T47D (cell line): ENCODE measurements around the gene SLC66A3.

Experiments
- DNase-seq, 2 experiments: peaks; one replicate each; pipeline versions ENCODE4 v3.0.0 to v3.0.0-alpha.2; 2011 to 2012; ENCODE audit warnings: low read depth in 1 of 2, low spot score in 1 of 2
- JUND ChIP-seq: IDR thresholded peaks from 2 replicates; pipeline ENCODE4 v1.6.1; 2012; ENCODE audit warnings: low read depth
- in situ Hi-C: cut with HindIII; loops from 2 replicates; pipeline ENCODE4 v1.10.0; 2016; ENCODE audit warnings: low sequenced_read_pairs, low pct_unique_long_range_greater_than_20kb

SLC66A3 gene

DNA sequence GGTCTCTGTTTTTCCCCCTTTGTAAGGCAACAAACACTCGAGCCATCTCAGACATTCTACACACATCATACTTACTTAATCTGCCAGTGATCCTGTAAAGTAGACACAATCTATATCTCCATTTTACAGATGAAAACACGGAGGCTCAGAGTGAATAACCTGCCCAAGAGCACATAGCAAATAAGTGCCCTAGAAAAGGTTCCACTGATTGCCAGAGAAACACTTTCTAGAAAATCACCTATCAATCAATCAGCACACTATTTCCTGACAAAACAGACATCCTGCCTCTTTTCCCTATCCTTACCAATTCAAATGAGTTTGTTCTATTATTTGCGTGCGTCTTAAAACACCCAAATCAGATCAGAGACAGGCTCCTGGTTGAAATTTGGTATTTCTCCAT, 23.9 kb downstream of the SLC66A3 start:
- no peak for DNase-seq
- in situ Hi-C loops = no loop called here
- no peak for TF ChIP-seq JUND

DNA sequence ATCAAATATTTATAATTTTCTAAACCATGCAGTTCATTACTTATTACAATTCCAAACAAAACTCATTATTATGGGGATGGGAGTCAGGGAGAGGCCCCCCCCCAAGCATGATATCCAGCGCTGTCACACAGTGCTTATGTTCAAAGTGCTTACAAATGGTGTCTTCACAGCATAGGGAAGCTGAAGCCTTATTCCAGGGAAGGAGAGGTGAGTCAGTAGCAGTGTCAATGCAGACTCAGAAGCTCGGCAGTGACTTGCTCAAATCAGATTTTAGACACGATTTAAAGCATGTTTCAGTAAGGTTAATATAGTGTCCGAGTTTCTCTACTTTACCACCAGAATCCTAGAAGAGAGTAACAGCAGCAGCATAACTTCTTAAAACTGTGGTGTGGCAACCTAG, 24.6 kb downstream of the SLC66A3 start:
- in situ Hi-C loops = no loop called here
- DNase-seq = no peak
- TF ChIP-seq JUND = no peak

DNA sequence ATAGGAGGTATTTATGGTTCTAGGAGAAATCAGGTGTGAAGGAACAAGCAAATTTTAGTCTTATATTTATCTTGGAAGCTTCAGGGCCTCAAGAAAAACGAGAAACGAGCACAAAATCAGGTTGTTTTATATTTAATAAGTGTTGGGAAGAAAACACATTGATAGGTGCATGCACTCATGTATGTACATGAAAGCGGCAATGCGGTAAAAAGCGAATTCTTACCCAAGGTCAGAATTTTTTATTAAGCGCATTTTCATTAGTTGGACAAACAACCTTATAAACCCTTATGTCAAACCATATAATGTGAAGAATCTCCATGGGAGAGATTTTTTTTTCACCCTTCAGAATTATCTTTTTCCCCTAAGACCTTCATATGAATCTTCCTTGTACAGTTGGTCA, 25.4 kb downstream of the SLC66A3 start:
- in situ Hi-C loops = no loop called here
- no peak for DNase-seq
- no peak for TF ChIP-seq JUND

DNA sequence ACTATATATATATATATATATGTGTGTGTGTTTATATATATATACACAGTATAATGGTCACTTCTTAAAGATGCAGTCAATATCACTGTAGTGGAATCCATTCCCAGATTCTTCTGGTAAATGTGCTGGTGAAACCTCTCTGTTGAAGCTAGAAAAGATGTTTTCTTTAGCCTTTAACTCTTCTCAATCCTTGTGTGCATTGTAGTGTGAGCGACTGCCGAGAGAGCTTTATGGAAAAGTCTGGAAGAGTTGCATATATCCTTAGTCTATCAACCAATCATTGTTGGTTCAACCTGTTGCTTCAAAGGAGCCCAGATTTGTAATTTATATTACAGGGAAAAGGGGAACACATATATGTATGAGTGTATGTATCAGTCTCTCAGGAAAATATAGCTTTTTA, 27.7 kb downstream of the SLC66A3 start:
- TF ChIP-seq JUND = no peak
- in situ Hi-C loops = no loop called here
- DNase-seq = no peak

DNA sequence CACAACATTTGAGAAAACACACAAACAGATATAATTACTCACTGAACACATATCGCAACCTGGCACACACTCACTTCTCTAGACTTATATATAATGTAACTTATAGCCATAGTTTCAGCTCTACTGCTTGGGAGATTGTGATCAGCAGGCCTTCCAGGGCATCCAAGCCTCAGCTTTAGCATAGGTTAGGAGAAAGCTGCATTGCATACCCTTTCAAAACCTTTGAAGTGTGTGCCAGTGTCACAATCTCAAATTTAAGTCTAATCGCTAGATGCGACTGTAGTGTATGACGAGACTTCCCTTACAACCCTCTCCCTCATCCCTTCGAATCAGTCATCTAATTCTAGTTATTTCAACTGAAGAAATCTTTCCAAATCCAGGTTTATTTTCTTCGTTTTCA, 30.9 kb downstream of the SLC66A3 start:
- DNase-seq = no peak
- in situ Hi-C loops = no loop called here
- no peak for TF ChIP-seq JUND

DNA sequence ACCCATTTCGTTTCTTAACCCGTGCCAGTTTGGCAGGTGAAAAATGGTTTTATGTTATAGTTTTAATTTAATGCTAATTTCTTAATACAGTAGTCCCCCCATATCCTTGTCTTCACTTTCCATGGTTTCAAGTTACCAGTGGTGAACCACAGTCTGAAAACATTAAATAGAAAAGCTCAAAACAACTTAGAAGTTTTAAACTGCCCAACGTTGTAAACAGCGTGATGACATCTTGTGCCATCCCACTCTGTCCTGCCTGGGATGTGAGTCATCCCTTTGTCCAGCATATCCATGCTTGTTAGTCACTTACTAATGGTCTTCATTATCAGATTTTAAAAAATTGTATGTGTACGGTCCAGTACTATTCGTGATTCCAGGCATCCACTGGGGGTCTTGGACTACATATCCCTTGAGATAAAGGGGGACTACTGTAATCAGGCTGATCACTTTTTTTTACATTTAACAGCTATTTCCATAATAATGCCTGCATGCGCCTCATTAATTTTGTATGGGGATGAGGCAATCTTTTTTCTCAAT, 31.9 kb downstream of the SLC66A3 start:
- in situ Hi-C loops = no loop called here
- no peak for TF ChIP-seq JUND
- no peak for DNase-seq

DNA sequence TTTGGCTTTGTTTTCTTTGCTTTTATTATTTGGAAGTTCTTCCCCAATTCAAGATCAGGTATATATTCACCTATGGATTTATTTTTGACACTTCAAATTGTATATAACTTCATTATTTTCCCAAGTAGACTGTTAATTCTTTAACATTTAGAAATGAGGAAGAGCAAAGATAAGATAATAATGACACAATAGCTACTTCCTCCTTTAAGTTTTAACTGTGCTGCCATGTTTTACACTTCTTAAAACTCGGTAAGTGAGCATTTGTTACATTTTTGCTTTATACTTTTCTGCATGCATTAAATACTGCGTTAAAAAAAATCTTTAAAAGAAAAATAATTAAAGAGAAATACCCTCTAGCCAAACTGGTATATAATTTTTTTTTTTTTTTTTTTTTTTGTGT, 32.5 kb downstream of the SLC66A3 start:
- in situ Hi-C loops = no loop called here

DNA sequence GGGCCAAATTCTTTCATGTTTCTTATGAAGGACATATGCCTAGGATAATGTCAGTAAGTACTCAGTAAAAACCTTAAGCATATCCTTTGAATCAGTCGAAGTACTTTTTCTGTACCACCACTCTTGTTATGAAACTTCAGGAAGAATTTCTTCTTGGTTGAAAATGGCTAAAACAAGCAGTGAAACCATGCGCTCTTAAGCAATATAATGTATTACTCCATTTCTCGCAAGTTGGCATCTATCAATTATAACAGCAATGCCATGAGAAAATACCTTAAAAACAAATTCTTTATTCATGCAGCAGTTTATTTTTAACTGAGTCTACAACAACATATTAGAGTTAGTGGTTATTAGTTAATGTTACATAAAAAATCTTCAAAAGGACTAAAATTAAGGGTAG, 41.0 kb downstream of the SLC66A3 start:
- in situ Hi-C loops = no loop called here
- no peak for TF ChIP-seq JUND
- no peak for DNase-seq

More for the DNA sequence above, 32.5 kb downstream of the SLC66A3 start:
- TF ChIP-seq JUND = no peak
- DNase-seq = no peak

DNA sequence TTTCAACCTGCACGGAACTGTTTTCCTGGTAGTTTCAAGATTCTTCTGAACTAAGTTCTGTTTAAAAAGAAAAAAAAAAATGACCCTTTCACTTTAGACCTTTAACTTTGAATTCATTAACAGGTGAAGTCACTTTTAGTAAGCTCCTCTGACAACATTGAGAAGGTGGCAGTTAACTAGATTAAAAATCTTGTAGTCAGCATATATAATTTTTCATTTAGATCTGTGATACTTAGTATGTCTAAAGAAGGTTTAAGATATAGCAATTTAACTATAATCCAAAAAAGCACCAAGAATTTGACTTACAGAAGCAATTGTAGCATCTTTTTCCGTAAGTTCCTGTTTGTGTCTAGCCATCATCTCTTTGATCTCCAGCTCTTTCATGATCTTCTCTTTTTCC, 45.4 kb downstream of the SLC66A3 start:
- in situ Hi-C loops = no loop called here
- DNase-seq = no peak
- TF ChIP-seq JUND = no peak

DNA sequence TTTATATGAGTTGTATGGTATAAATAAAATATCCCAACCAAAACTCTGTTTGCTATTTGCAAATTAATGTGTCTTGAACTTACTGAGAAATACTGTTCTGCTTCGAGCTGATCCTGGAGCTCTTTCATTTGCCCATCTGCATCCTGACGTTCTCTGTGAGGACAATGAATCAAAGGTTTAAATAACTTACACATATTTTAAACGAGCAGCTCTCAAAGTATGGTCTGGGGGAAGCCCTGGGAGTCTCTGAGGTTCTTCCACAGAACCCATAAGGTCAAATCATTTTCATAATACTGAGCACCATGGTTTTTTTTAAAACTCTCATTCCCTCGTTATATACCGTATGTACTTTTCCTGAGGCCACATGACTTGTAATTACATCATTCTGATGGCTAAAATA, 46.7 kb downstream of the SLC66A3 start:
- TF ChIP-seq JUND = no peak
- DNase-seq = no peak
- in situ Hi-C loops = no loop called here

DNA sequence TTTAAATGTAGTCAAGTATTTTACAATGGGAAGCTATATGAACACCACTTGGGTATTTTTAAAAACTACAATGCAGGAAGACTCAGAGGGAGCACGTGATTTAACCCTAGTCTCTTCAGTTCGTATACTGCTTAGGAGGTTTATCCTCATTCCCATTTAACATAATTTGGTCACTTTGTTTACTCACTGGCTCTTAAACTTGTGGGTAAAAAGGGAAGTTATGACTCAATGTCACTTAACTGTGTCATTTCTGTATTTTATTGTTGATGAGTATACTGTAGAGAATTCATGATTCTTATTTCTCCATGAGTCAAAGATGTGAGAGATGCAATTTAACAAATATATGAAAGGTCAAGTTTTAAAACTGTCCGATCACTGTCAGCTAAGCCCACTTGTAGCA, 48.2 kb downstream of the SLC66A3 start:
- no peak for TF ChIP-seq JUND
- no peak for DNase-seq
- in situ Hi-C loops = no loop called here

DNA sequence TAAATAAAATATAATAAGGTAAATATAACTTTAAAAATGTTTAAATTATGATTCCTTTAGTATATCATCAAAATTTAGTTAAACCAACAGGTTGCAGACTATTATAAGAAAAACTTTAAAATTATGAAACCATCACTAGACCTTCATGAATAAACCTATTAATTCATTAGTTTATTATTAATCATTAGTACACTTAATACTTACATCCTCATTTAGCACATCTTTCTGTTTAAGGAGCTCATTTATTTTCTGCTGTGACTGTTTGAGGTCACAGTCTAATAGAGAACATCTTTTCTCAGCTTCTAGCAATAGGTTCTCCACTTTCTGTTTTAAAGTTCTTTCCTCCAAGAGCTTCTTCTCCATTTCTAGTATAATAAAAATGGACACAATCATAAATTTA, 52.8 kb downstream of the SLC66A3 start:
- in situ Hi-C loops = no loop called here
- no peak for DNase-seq
- TF ChIP-seq JUND = no peak

DNA sequence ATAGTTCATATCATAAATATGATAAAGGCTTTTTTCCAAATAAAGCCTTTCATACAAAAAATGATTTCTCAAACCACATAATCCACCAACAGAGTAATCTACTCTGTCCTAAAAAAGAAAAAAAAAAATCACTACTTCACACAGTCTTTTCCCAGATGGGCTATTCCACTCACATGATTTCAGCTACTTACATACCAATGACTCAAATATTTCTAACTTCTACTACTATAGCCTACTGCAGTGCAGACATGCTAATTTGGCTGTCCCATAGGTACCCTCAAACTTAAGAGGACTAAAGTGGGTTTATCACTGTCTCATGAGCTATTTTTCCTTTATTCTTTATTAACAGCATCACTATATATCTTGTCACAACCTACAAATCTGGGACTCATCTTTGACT, 57.4 kb downstream of the SLC66A3 start:
- in situ Hi-C loops = no loop called here
- DNase-seq = no peak
- no peak for TF ChIP-seq JUND

DNA sequence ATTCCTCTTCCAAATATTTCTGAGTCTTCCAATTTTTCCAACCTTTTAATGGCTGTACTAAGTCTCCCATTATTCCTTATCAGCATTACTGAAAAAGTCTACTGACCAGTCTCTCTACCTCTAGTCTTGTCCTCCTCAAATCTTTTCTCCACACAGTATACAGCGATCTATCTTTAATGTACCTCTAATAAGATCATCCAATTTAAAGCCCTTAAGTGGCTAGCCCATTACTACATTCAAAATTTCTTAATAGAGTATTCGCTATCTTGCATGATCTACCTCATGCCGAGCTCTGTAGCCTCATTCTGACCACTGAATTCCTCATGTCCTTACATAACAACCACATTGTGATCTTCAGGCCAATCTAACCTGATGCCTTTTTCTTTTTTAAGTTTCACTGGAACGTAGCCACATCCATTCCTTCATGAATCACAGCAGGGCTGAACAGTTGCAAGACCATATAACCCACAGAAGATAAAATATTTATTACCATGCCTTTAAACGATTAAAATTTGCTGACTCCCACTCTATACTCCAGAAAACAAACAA, 57.9 kb downstream of the SLC66A3 start:
- no peak for DNase-seq
- in situ Hi-C loops = no loop called here
- TF ChIP-seq JUND = no peak

DNA sequence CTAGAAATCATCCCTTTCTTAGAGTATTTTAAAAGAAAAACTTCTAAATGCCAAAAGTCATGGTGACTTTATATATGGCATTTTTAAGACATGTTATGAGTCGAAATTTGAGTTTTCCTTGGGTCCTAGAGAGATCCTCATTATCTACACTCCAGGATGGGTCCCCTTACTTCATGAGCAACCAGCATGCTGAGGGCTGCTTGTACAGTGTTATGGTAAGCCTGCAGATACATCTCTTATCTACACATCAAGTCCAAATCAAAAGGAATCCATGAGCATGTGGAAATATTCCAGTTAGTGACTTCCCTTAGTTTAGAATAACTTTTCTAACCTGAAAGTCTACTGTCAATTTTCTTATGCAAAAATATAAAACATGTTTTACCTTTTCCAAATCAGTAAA, 58.7 kb downstream of the SLC66A3 start:
- no peak for TF ChIP-seq JUND
- in situ Hi-C loops = no loop called here

More for the DNA sequence above, 58.7 kb downstream of the SLC66A3 start:
- no peak for DNase-seq
